NCI-H2196 treated with DMSO at 0.1 percent for 48 hours (cell line): ENCODE data around the gene HMGA1.

Source experiments
- DNase-seq: peaks from one replicate; lab custom pipeline; 2025; ENCODE audit not compliant: unreplicated experiment; lab: John Stamatoyannopoulos, UW

Gene HMGA1

DNA sequence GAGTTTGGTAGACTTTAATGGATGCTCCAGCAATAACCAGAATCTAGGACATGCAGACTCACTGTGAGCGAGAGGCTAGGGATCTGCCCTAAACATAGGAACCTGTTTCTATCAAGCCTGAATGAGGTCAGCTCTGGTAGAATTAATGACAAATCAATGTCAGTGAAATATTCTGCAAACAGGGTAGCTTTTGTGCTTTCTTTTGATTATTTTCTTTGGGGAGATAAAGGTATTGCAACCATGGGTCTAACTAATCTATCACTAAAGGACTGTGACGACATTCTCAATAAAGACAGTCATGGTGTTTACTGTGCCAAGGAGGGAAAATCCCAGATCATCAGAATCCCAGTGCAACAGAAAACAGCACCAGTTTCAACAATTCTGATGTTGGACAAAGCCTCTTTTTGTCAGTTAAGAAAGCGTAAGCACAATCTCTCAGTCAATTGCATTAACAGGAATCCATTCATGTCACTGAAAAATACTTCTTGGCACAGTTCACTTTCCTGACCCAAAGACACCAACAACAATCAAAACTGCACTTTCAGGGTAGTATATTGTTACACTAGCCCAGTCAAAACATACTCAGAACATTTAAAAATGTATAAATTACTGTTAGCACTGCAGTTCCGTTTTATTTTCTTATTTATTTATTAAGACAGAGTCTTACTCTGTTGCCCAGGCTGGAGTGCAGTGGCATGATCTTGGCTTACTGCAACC lies 48.9 kb downstream of the HMGA1 start:
- DNase-seq, result no peak

DNA sequence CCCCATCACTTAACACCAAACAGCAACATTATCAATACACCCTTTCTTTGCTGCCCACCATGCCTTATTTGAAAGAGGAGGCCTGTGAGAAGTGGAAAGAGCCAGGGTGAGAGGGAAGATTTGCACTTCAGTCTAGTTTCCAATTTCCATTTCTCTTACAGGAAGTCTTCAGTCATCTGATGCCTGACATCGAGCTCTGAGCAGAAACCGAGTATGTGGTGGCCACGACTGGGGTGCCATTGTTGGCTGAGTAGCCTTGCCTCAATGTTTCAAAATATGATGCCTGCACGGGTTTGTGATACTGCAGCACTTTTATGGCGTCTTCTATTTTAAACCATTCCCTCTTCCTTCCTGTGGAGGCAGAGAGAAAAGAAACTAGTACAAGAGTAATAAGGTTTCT lies 51.9 kb downstream of the HMGA1 start:
- no peak for DNase-seq

DNA sequence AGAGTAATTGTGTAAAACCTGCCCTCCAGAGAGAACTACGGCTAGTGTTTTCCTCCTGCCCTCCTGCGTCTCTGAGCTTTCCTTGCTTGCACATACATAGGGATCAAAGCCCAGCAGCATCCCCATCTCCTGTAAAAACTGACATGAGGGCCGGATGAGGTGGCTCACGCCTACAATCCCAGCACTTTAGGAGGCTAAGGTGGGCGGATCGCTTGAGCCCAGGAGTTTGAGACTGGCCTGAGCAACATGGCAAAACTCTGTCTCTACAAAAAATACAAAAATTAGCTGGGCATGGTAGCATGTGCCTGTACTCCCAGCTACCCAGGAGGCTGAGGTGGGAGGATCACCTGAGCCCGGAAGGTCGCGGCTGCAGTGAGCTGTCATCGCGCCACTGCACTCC lies 52.5 kb downstream of the HMGA1 start:
- DNase-seq, result no peak

DNA sequence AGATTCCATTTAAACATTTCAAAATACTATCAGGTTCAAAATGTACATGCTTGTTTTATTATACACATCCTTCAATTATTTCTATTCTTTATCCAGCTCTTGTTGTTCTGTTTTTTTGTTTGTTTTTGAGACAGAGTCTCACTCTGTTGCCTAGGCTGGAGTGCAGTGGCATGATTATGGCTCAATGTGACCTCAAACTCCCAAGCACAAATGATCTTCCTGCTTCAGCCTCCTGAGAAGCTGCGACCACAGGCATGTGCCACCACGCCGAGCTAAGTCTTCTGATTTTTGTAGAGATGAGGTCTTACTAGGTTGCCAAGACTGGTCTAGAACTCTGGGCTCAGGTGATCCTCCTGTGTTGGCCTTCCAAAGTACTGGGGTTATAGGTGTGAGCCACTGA lies 56.3 kb downstream of the HMGA1 start:
- DNase-seq, result no peak

DNA sequence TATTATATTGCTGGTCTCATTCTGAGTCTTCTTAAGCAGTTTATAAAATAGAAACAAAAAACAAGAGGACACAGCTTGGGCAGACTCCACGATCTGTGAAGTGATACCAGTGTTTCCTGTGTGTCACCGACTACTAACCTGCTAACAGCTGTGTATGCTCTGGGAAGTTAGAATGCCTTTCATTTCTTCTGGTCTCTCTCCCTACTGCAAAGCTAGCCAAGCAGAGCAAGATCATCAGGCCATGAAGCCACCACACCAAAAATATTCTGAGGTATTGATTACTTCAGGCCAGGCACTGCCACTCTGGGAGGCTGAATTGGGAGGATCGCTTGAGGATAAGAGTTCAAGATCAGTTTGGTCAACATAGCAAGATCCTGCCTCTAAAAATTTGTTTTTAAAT lies 59.0 kb downstream of the HMGA1 start:
- no peak for DNase-seq
